Activated CD4-positive, alpha-beta T cell treated with anti-CD3 and anti-CD28 coated beads, Interleukin-2, Interleukin-6, amounts not matched to agents 100 ng/mL and 50 ng/mL, durations not matched to agents 16 hours and 8 hours (primary cell): Measurements from ENCODE around the gene DCPS.
"Not testable (repeated sequence)": the region's sequence is repeated elsewhere in the genome, so short reads cannot be mapped to it uniquely, and the experiment has no call there.

Source experiments
- DNase-seq: peaks from one replicate; pipeline ENCODE4 v3.0.0-alpha.2; 2020

DCPS gene

GRCh38 chr11:126345759-126346585 is 42.1 kb downstream of the DCPS start:
- DNase-seq: peak; percentile 28

GRCh38 chr11:126346586-126346940 is 42.7 kb downstream of the DCPS start:
- DNase-seq: no peak

GRCh38 chr11:126346946-126347345 is 43.1 kb downstream of the DCPS start:
- DNase-seq: not testable (repeated sequence)

GRCh38 chr11:126347751-126348668 is 44.1 kb downstream of the DCPS start:
- DNase-seq: no peak

- DNase-seq: peak; percentile 23
Observed at GRCh38 chr11:126348806-126349582, 45.1 kb downstream of the DCPS start.

- no peak for DNase-seq
Observed at GRCh38 chr11:126350836-126351235, 47.0 kb downstream of the DCPS start.

GRCh38 chr11:126352163-126352562 is 48.3 kb downstream of the DCPS start:
- DNase-seq: no peak

GRCh38 chr11:126352934-126353801 is 49.3 kb downstream of the DCPS start:
- DNase-seq: peak; percentile 81

GRCh38 chr11:126354631-126355323 is 50.9 kb downstream of the DCPS start:
- peak; percentile 28 for DNase-seq

GRCh38 chr11:126355324-126355925 is 51.6 kb downstream of the DCPS start, which contains the start of gene ST3GAL4:
Gene ST3GAL4, plus strand, starts transcription at chr11:126355686. Its CDS starts 50,470 bp downstream, at chr11:126406156.
- DNase-seq: peak; percentile 92

- DNase-seq: no peak
Observed at GRCh38 chr11:126355926-126356897, 52.4 kb downstream of the DCPS start.

GRCh38 chr11:126357055-126357962 is 53.4 kb downstream of the DCPS start:
- no peak for DNase-seq

- no peak for DNase-seq
Observed at GRCh38 chr11:126357969-126358762, 54.3 kb downstream of the DCPS start.

GRCh38 chr11:126358763-126359160 is 54.9 kb downstream of the DCPS start:
- no peak for DNase-seq

- no peak for DNase-seq
Observed at GRCh38 chr11:126359431-126360048, 55.7 kb downstream of the DCPS start.

- DNase-seq: no peak
Observed at GRCh38 chr11:126360049-126360446, 56.2 kb downstream of the DCPS start.

- DNase-seq: no peak
Observed at GRCh38 chr11:126361400-126361799, 57.5 kb downstream of the DCPS start.
